KOPT-K1 (cell line): Measurements from ENCODE around the gene IL17B.

Experiments
- H3K27ac ChIP-seq: fragments of 200-600 bp; sonication (generic); 2 replicates; pipeline ENCODE4 v1.5.1; 2016; ENCODE audit warnings: antibody characterized with exemption, mild to moderate bottlenecking, low read depth, low read length; ENCODE audit not compliant: poor library complexity, severe bottlenecking
- H3K36me3 ChIP-seq: fragments of 200-600 bp; sonication (generic); 2 replicates; pipeline ENCODE4 v1.5.1; 2017; ENCODE audit warnings: antibody characterized with exemption, mild to moderate bottlenecking, low read length, moderate library complexity; ENCODE audit not compliant: insufficient read depth
- H3K9me3 ChIP-seq: fragments of 200-600 bp; sonication (generic); 2 replicates; pipeline ENCODE4 v1.5.1; 2017; ENCODE audit warnings: antibody characterized with exemption, low read length, mild to moderate bottlenecking; ENCODE audit not compliant: insufficient read depth, poor library complexity, severe bottlenecking

Gene IL17B

DNA sequence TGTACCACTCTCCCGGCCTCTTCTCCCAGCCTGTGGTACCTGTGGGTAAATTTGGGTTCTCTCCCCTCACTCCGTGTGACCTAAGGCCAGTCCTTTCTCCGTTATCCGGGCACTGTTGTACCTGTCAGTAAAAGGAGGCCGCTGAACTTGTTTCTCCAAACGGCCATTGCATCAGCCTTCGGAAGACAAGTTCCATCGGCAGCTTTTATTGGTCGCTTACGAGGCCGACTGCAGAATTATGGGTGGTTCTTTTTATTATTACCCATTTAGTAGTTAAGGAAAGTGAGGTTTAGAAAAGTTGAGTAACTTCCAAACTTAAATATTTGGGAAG lies 33.2 kb downstream of the IL17B start:
- H3K36me3 ChIP-seq, result peaks cover 35% of the 10 kb centered on the region
- no peaks in the 10 kb centered on the region for H3K9me3 ChIP-seq
- H3K27ac ChIP-seq, result peak overlapping the region; percentile 59

DNA sequence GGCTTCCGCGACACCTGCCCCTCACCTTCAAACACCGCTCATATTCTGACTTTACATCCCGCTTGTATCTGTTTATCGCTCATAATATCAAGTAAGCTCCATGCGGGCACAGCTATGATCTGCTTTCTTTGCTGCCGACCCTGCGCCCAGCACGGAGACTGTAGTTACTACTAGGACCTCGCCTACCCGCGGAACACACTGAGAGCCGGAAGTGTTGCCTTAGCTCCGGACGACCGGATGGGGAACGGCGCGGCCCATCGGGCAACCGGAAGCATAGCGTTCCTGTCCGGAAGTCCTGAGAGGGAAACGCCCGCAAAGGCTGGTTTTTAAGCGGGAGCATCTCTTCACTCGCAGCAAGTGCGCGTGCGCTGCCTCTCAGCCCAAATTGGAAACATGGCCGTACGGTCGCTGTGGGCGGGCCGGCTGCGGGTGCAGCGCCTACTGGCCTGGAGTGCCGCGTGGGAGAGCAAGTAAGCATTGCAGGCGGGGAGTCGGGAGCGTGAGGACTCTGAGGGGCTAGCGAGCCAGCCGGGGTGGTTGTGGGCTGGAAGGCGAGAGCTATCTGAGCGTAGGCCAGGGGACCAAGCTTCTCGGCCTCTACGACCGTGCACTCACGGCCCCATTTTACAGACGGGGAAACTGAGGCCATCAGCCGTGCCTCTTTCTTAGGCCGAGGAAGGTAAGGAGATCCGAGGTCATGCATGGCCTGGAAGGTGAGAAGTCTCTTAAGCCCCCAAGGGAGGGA lies 33.8 kb downstream of the IL17B start, which contains the start of gene GRPEL2:
GRPEL2 (plus strand) TSS at position 353 of the 745 bp plus-strand sequence; CDS start at position 394, 41 bp downstream.
- Histone ChIP-seq H3K27ac (peak within 1 kb of the TSS; percentile 59), H3K36me3 (peaks cover 30% of the 10 kb centered on the region), H3K9me3 (no peaks in the 10 kb centered on the region)

DNA sequence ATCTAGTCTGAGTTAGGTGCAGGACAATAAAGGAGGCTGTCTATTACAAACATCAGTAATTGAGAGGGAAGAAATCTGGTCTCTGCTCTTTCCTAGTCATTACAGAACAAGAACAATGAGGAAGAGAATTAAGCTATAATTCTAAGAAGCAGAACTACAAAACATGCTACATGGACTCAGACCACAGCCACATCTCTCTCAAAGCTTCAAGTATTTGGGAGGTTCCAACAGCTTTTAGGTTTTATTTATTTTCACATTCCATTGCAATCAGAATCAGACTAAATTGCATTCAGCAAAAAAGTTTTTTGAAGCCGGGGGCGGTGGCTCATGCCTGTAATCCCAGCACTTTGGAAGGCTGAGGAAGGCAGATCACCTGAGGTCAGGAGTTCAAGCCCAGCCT lies 34.9 kb downstream of the IL17B start:
- no peaks in the 10 kb centered on the region for H3K9me3 ChIP-seq
- H3K27ac ChIP-seq, result no peak overlapping the region
- peaks cover 18% of the 10 kb centered on the region for H3K36me3 ChIP-seq

DNA sequence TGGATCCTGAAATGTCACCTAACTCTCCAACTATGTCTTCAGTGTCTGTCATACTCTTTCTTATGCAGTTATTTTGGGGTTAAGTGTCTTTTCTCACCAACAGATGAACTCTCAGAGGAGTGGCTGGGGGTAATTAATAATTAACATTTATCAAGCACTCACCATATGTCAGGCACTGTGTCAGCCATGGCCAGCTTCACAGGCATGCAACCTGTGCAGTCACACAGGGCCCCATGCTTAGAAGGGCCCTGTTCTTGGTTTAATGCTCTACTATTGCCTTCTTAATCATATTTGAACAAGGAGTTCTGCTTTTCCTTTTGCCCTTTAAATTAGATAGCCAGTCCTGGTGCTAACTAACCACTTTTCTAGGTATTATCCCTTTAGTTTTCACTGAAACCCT lies 37.2 kb downstream of the IL17B start:
- no peak overlapping the region for H3K27ac ChIP-seq
- H3K9me3 ChIP-seq, result no peaks in the 10 kb centered on the region
- H3K36me3 ChIP-seq, result no peaks in the 10 kb centered on the region

DNA sequence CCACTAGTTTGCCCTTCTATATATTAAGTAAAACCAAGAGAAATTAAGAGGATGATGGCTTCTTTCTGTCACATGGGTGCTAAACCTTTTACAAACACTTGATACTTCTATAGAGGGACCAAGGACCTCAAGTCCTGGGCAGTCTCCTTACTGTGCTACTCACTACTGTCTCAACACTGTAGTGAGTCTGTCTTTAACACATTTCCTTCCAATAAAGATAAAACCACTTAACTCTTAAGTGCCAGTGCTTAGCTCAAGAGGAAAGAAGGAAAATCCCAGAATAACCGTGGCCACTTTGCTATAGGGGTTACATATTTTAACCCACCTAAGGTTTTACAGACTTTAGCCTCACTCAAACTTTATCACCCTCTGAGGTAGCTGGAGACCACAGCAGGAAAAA lies 38.2 kb downstream of the IL17B start:
- no peaks in the 10 kb centered on the region for H3K36me3 ChIP-seq
- H3K9me3 ChIP-seq, result no peaks in the 10 kb centered on the region
- no peak overlapping the region for H3K27ac ChIP-seq

DNA sequence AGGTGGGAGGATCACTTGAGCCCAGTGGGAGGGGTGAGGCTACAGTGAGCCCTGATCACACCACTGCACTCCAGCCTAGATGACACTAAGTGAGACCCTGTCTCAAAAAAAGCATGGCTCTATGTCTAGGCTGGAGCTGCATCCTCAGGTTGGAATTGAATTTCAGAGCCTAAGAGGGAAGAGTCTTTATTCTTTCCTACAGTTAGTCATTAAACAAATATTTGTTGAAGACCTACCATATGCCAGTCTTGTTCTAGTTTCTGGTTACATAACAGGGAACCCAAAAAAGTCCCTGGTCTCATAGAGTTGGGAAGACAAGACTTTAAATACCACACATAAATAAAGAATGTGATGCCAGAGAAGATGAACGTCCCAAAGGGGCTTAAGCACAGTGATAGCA lies 40.7 kb downstream of the IL17B start:
- H3K27ac ChIP-seq, result no peak overlapping the region
- H3K9me3 ChIP-seq, result no peaks in the 10 kb centered on the region
- no peaks in the 10 kb centered on the region for H3K36me3 ChIP-seq

DNA sequence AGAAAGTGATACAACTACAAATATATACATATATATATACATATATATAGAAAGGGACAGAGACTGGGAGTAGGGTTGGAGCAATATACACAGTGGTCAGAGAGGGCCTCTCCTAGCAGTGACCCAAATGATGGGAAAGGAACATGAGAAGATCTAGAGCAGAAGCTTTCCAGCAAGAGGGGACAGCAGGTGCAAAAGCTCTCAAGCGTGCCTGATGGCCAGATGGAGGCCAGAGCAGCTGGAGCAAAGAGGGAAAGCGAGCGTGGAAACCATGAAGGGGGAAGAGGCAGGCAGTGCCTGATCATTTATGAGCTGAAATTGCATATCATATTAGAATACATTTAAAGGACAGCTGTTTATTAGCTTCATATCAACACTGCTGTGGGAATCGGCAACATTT lies 41.4 kb downstream of the IL17B start:
- H3K27ac ChIP-seq, result no peak overlapping the region
- H3K9me3 ChIP-seq, result no peaks in the 10 kb centered on the region
- H3K36me3 ChIP-seq, result no peaks in the 10 kb centered on the region

DNA sequence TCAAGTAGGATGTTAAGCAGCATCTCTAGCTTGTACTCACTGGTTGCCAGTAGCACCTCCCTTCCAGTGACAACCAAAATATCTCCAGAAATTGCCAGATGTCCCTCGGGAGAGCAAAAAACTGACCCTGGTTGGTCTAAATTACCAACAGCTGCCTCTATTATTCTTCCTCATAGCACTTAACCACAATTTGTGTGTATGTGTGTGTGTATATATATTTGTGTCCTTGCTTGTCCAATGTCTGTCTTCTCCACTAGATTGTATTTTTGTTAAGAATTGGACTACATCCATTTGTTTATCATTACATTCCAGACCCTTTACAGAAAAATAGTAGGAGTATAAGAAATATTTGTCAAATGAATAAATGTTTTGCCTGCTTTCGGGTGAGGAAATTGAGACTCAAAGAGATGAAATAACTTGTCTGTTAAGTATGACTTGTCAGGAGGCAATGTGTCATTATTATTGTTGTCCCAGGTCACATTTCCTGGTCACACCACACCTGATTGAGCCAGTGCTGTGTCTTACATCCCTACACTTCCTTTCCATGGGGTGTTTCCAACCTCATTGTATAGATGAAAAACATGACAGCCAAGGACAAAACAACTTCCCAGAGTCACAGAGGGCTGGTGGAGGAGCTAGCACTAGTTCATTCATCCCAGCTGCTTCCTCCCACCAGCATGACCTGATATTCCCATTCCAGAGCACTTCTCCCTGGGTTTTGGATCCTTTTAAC lies 45.2 kb downstream of the IL17B start:
- Histone ChIP-seq H3K27ac (no peak overlapping the region), H3K9me3 (no peaks in the 10 kb centered on the region), H3K36me3 (no peaks in the 10 kb centered on the region)

DNA sequence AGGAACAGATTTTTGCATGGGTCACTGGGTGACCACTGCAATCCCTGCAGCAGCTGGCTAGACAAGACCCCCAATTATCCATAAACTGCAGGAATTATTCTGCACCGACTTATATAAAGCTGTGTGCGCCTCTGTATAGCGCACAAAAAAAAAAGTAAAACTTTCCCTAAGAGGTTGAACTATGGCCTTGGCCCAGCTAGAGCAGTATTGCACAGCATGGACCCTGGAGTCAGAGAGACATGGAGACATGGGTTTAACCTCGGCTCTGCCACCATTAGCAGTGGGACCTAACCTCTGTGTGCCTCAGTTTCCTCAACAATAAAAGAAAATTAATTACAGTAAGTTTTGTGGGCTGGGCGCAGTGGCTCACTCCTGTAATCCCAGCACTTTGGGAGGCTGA lies 50.9 kb downstream of the IL17B start:
- no peaks in the 10 kb centered on the region for H3K36me3 ChIP-seq
- peaks cover 4% of the 10 kb centered on the region for H3K9me3 ChIP-seq
- H3K27ac ChIP-seq, result no peak overlapping the region

DNA sequence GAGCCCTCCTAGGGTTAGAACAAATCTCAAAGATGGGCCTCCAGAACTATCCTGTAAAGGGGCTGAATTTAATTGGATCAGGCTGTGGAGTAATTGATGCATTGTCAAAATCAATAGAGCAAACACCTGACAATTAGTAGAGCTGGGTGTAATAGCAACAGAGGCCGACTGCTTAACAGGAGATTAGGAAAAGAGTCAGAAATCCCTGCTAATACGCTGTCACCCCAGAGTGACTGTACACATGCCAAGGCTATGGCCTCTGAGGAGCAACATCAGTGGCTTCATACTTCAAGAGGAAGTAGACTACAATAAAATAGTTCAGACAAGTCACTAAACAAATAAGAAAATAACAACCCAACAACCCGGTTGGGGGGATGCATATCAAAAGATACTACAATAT lies 52.5 kb downstream of the IL17B start:
- Histone ChIP-seq H3K27ac (no peak overlapping the region), H3K36me3 (no peaks in the 10 kb centered on the region), H3K9me3 (peaks cover 4% of the 10 kb centered on the region)

DNA sequence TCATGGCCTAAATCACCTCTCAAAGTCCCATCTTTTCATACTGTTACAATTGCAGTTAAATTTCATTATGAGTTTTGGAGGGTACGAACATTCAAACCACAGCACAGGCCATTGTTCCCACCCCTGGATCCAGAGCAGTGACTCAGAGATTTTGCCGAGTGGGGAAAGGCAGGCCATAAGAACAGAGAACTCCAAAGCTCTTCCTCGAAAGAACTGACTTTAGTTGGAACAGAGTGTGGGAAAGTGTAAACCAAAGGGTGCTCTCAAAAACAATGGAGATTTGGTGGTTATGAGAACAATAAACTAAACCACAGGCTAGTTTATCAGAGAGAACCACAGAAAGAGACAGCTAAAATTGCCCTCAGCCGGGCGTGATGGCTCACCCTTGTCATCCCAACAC lies 53.2 kb downstream of the IL17B start:
- H3K9me3 ChIP-seq, result peaks cover 4% of the 10 kb centered on the region
- no peak overlapping the region for H3K27ac ChIP-seq
- no peaks in the 10 kb centered on the region for H3K36me3 ChIP-seq

DNA sequence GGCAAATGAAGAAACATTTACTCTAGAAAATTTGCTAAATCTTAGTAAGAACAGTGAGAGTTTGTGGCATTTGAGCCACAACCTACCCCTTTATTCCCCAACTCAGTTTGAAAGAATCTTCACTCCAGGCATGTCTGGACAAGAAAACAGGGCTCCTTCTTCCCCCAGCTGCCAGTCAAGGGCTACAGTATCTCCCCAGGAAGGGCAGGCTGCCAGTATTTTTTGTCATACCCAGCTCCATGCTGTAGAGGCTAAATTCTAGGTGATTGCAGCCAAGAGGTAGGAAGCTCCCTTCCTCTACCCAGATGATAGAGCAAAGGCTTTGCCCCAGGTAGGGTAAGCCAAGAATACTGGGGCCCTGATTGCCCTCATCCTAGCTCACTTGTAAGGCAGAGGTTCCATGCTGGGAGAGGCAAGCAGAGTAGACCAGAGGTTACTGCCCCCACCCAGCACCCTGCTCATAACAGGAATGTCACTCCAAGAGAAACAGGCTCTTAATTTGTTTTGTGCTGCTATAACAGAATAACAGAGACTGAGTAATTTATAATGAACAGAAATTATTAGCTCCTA lies 53.8 kb downstream of the IL17B start:
- Histone ChIP-seq H3K27ac (no peak overlapping the region), H3K9me3 (peaks cover 4% of the 10 kb centered on the region)

DNA sequence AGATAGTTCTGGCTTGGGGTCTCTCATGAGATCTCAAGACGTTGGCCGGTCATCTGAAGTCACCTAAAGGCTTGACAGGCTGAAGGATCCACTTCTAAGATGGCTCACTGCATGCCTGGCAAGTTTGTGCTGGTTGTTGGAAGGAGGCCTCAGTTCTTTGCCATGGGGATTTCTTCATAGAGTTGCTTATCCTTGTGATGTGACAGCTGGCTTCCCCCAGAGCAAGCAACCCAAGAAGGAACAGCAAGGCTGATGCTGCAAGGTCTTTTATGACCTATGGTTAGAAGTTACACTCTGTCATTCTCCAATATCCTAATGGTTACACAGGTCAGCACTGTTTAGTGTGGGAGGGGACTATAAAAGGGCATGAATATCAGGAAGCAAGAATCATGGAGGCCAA lies 54.5 kb downstream of the IL17B start:
- Histone ChIP-seq H3K27ac (no peak overlapping the region), H3K36me3 (no peaks in the 10 kb centered on the region), H3K9me3 (peaks cover 4% of the 10 kb centered on the region)

More for the DNA sequence above, 53.8 kb downstream of the IL17B start:
- H3K36me3 ChIP-seq, result no peaks in the 10 kb centered on the region
